GM18508 (cell line): ENCODE results near the gene ORAI2.
A peak's percentile ranks its signal among the peaks of the same experiment; 100 is the strongest.
"Not testable (repeated sequence)": the region's sequence is repeated elsewhere in the genome, so short reads cannot be mapped to it uniquely, and the experiment has no call there.

Source experiments
- ATAC-seq: cut with Tn5 transposase; IDR thresholded peaks from one replicate; pipeline ENCODE4 v1.9.1; 2021; ENCODE audit warnings: moderate number of reproducible peaks; ENCODE audit not compliant: insufficient read depth, unreplicated experiment

ORAI2 gene

GRCh38 chr7:102467581-102468477 lies 34.5 kb downstream of the ORAI2 start:
- no peak for ATAC-seq

GRCh38 chr7:102468478-102469350 lies 35.3 kb downstream of the ORAI2 start:
- ATAC-seq = no peak

- ATAC-seq = no peak
Measured at GRCh38 chr7:102469351-102469971, 36.1 kb downstream of the ORAI2 start.

- ATAC-seq = no peak
Measured at GRCh38 chr7:102469972-102470825, 36.8 kb downstream of the ORAI2 start.

GRCh38 chr7:102471791-102472125 lies 38.4 kb downstream of the ORAI2 start:
- ATAC-seq = no peak

GRCh38 chr7:102472126-102473041 lies 39.0 kb downstream of the ORAI2 start:
- ATAC-seq = no peak

GRCh38 chr7:102473271-102473991 lies 40.1 kb downstream of the ORAI2 start:
- no peak for ATAC-seq

- ATAC-seq = not testable (repeated sequence)
Measured at GRCh38 chr7:102474116-102474515, 40.7 kb downstream of the ORAI2 start.

- ATAC-seq = not testable (repeated sequence)
Measured at GRCh38 chr7:102474736-102475435, 41.5 kb downstream of the ORAI2 start.

GRCh38 chr7:102478314-102479208 lies 45.2 kb downstream of the ORAI2 start, which contains the start of gene POLR2J:
Gene POLR2J, minus strand, starts transcription at chr7:102478922. Its CDS starts 62 bp downstream, at chr7:102478860.
- ATAC-seq = peak; percentile 72

- ATAC-seq = not testable (repeated sequence)
Measured at GRCh38 chr7:102479209-102479584, 45.8 kb downstream of the ORAI2 start.

GRCh38 chr7:102479982-102480637 lies 46.7 kb downstream of the ORAI2 start:
- ATAC-seq = not testable (repeated sequence)

- not testable (repeated sequence) for ATAC-seq
Measured at GRCh38 chr7:102481962-102482361, 48.6 kb downstream of the ORAI2 start.

GRCh38 chr7:102484317-102484716 lies 50.9 kb downstream of the ORAI2 start:
- ATAC-seq = not testable (repeated sequence)

GRCh38 chr7:102490529-102491075 lies 57.2 kb downstream of the ORAI2 start:
- not testable (repeated sequence) for ATAC-seq
